ENCODE data around the gene VSX1.

VSX1 gene

DNA sequence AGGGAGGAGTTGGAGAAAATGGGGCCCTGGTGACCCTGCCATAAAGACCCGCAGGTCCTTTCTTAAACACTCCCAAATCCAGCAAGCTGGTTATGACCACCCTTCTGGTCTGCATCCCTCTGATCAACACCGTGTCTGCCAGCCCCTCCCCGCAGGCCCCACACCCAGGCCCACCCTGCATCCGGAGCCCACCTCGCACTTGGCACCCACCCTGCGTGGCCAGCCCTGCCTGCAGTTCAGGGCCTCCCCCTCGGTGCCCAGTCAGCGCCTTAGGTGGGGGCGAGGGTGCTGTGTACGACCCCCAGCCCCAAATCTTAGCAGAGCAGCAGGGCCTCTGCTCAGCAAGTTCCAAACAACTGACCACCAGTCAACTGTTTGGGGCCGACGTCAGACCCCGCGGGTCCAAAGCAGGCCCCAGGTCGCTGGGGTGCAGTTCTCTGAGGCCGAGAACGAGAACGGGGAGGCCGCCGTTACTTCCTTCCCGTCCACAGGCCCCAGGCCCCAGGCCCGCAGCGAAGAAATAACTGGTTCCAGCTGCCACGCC lies 25.2 kb downstream of the VSX1 start:
- FAIRE-seq (no peak), DNase-seq (ENCODE audit: insufficient read length) (no peak)
- no peak for TF ChIP-seq TAF1 (IDR thresholded peaks at IDR 0.05; ENCODE audit: borderline replicate concordance, low read depth, low read length)
- no peak for TF ChIP-seq POLR2A (IDR thresholded peaks at IDR 0.05; ENCODE audit: low read depth, low read length)
- TF ChIP-seq POLR2AphosphoS5 (IDR thresholded peaks at IDR 0.05; ENCODE audit: low read depth, low read length) = no peak

DNA sequence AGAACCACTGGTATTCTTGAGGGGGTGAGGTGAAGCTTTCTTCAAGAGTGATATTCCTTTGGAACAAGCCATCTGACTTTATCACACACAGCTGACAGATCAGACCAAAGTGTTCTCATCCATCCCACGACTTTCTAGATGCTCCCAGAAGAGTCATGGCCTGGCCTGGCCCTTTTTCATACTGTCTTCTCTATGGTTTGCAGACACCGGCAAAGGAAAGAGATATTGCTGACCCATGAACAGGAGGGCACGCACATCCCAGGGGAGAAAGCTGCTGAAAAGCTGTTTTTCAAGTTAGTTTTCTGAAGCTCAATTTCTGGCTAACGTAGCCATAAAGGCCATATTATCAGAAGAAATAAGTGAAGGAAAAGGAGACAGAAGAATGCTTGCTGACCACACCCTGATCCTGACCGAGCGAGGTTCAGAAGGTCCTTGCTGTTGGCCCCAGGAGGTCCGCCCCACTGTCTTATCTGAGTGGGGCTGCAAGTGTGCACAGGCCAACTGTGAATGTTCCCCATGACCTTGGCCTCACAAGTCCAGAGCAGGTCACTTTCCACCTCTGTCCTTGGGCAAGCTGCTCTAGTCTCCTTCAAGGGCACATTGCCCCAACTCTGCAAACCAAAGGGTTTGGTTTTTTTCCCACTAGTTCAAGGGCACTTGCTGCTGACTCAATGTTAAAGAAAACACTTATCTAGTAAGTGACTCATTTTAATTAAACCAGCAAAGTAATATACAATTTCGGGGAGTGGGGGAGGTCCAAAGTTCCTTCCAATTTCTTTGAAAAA lies 26.0 kb downstream of the VSX1 start:
- no peak for FAIRE-seq
- no peak for TF ChIP-seq POLR2A (IDR thresholded peaks at IDR 0.05; ENCODE audit: low read depth, low read length)
- TF ChIP-seq TAF1 (IDR thresholded peaks at IDR 0.05; ENCODE audit: borderline replicate concordance, low read depth, low read length) = no peak
- TF ChIP-seq POLR2AphosphoS5 (IDR thresholded peaks at IDR 0.05; ENCODE audit: low read depth, low read length) = no peak

DNA sequence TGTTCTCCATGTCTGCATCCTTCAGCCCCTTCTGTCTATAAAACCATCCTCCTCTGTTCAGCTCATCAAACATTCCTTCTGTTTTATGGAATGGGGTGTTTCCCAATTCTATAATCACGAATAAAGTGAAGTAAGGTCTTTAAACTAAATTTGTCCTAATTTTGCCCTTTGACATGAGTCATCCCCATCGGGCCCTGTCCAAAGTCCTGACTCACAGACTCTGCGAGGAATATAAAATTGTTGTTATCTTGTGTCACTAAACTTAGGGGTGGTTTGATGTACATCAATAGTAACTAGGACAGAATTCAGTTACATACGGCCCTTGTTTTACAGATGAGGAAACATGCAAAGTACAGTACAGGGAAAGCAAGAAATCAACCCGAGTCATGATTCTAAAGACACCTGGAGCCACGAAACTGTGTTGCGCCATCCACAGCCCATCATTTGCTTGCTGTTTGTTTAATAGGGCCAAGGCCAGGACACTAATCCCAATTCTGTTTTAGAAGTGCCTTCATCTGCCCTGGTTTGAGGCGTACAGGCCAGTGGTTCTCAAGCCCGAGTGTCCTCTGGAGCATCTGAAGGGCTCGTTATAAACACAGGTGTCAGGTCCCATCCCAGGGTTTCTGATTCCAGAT lies 26.8 kb downstream of the VSX1 start:
- no peak for FAIRE-seq
- TF ChIP-seq POLR2AphosphoS5 (IDR thresholded peaks at IDR 0.05; ENCODE audit: low read depth, low read length) = no peak
- TF ChIP-seq POLR2A (IDR thresholded peaks at IDR 0.05; ENCODE audit: low read depth, low read length) = no peak
- no peak for DNase-seq (ENCODE audit: insufficient read length)

More for the DNA sequence above, 26.0 kb downstream of the VSX1 start:
- no peak for DNase-seq (ENCODE audit: insufficient read length)

DNA sequence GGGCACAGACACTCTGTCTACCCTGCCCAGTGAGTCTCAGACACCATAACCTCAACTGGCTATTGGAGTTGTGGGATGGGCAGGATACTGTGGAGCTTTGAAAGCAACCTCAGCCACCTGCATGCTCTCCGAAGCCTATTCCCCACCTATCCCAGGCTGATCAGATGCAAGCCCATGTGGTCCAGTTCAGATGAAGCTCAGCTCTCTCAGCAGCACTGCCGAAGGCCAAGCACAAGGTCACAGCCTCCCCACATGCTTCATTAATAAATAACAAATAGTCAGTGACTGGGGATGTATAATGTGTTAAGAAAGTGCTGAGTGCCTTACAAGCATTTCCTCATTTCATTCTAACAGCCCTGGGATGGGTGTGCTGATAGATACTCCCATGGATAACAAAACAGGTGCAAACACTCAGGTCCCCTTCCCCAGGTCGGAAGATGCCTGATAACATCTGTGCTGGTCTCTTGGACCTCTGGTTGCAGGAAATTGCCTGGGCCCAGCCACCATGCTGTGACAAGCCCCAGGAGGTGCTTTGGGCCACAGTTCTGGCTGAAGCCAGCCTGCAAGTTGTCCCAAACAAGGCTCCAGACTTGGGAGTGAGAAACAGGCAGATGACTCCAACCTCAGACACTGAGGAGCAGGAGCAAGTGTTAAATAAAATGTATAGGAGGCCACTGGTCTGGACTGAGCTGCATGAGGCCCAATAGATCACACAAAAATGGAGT lies 27.7 kb downstream of the VSX1 start:
- DNase-seq (ENCODE audit: insufficient read length) (no peak), FAIRE-seq (peak; percentile 63)
- TF ChIP-seq POLR2AphosphoS5 (IDR thresholded peaks at IDR 0.05; ENCODE audit: low read depth, low read length) = no peak
- TF ChIP-seq POLR2A (IDR thresholded peaks at IDR 0.05; ENCODE audit: low read depth, low read length) = no peak
- TF ChIP-seq TAF1 (IDR thresholded peaks at IDR 0.05; ENCODE audit: borderline replicate concordance, low read depth, low read length) = no peak

DNA sequence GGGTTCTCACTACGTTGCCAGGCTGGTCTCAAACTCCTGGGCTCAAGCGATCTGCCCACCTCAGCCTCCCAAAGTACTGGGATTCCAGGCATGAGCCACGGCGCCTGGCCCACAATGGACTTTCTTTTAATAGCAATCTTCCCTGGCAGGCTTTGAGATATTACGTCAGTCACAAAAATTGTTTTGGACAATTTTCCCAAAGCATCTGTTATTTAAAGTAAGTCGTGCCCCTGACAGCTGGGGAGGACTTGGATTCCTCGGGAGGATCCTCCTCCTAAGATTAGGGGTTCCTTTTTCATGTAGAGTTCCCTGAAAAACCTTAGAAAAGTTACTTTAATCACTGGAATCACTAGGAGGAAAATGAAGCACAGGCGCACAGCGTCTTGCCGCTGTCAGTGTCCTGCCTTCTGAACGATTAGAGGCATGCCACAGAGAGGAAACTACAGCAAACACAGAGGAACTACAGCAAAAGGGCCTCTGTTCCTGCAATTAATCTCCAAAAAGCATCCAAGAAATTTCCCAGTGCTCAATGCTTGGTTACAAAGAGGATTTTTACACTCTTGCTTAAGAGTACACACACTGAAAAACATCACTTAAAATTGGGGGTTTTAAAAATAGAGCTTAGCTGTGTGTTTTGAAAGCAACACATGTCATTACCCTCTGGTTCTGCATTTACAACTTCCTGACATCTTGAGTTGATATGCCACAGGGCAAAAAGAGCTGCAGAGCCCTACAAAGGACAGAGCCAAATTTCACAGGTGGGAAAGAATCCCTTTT lies 28.5 kb downstream of the VSX1 start:
- FAIRE-seq = peak; percentile 53
- TF ChIP-seq POLR2AphosphoS5 (IDR thresholded peaks at IDR 0.05; ENCODE audit: low read depth, low read length) = no peak
- DNase-seq (ENCODE audit: insufficient read length) = no peak

DNA sequence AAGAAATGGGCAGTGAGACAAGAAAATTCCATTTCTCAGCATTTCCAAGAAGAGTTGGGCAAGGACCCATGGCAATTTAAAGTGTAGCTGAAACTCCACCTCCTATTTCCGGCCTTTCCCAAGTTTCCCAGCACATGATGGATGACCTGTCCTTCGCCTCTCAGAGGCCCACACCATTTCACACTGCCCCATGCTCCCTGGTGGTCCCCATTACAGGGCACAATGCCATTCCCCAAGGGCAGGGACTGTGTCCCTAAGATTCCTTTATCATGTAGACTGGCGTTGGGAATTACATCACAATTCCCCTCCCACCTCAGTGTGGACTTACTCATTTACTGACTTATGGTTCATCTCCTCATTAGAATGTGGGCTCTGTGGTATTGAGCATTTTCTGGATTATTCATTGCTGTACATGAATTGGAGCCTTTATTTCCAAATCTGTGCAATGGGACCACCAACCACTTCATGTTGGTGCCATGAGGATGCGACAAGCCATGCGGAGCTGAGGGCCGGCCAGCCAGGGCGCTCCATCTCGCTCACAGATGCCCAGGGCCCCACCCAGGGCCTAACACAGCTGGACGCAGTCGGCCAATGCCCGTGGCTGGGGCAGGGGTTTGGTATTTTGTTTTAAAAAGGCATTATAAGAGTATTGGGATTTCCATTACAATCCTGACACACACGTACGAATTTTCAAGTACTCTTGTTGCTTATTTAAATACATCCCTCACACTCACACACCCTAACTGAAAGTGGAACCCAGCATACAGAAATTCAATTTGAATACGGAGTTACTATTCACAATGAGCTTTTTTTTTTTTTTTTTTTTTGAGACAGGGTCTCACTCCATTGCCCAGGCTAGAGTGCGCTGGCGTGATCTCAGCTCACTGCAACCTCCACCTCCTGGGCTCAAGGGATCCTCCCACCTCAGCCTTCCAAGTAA lies 29.4 kb downstream of the VSX1 start:
- no peak for TF ChIP-seq POLR2AphosphoS5 (IDR thresholded peaks at IDR 0.05; ENCODE audit: low read depth, low read length)
- no peak for TF ChIP-seq TAF1 (IDR thresholded peaks at IDR 0.05; ENCODE audit: borderline replicate concordance, low read depth, low read length)
- TF ChIP-seq POLR2A (IDR thresholded peaks at IDR 0.05; ENCODE audit: low read depth, low read length) = no peak
- DNase-seq (ENCODE audit: insufficient read length) (no peak), FAIRE-seq (peak; percentile 70)

DNA sequence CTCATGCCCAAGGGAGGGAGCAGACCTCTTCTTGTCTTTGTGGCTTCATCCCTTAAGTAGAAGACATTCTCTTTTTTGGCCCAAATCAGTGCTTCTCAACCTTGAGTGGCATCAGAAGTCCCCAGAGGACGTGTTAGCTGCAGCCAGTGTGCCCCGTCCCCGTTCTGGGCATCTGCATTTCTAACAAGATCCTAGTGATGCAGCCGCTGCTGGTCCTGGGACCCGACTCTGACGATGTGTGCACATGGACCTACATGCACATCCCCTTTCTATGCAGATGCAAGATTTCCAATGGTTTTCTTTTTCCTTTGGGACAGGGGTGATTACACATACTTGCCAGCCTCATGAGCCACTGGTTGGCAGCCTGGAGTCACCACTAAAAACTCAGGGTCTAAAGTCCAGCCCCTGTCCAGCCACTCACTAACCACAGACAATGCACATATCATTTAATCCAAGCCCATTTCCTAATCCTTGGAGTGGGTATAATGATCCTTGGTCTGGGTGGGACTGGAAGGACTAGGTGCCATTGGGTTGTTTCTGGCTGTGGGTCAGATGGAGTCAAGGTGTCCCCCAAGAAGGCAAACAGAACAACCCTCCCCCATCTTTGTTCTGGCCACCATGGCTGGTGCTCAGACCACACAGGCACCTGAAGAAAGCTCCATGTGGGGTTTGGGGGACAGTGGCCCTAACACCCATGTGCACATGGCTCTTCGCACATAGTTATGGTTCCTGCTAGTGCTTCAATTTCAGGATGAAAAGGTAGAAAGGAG lies 30.4 kb downstream of the VSX1 start:
- FAIRE-seq (no peak), DNase-seq (ENCODE audit: insufficient read length) (no peak)
- TF ChIP-seq TAF1 (IDR thresholded peaks at IDR 0.05; ENCODE audit: borderline replicate concordance, low read depth, low read length) = no peak

DNA sequence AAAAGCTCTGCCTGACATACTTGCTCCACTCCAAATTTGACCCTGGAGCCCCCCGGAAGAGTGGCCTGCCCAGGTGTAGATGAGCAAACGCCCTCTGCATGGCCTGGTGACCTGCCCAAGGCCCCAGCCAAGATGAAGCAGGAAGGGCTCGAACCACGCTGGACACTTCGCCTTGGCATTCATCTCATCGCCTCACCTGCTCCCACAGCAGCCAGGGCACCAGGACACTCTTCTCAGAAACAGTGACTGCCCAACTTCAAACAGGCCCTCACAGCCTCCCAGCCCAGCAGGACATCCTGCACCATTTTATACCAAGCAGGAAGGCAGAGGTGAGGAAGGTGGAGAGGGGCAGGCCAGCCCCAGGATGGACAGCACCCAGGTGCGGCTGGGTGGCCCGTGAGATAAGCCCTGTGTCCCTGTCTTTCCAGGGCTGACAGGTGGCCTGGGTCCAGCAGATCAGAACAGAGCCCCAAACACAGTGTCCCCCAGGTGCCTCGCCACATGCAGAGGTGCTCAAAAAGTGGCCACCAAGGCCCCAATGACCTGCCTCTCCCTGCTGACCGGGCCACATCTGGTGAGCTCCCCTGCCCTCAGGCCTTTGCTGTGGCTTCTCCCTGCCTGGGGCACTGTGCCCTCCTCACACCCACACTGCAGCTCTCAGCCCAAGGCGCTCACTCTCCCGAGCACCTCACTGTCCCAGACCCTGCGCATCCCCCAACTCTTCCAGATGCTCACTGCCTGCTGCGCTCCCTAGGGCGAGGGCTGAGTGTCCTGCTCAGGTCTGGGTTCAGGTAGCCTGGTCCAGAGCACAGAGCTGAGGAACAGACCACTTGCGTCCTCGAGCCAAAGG lies 31.2 kb downstream of the VSX1 start:
- DNase-seq (ENCODE audit: insufficient read length) (no peak), FAIRE-seq (no peak)
- TF ChIP-seq TAF1 (IDR thresholded peaks at IDR 0.05; ENCODE audit: borderline replicate concordance, low read depth, low read length) = no peak
- TF ChIP-seq POLR2AphosphoS5 (IDR thresholded peaks at IDR 0.05; ENCODE audit: low read depth, low read length) = no peak
- TF ChIP-seq POLR2A (IDR thresholded peaks at IDR 0.05; ENCODE audit: low read depth, low read length) = no peak

DNA sequence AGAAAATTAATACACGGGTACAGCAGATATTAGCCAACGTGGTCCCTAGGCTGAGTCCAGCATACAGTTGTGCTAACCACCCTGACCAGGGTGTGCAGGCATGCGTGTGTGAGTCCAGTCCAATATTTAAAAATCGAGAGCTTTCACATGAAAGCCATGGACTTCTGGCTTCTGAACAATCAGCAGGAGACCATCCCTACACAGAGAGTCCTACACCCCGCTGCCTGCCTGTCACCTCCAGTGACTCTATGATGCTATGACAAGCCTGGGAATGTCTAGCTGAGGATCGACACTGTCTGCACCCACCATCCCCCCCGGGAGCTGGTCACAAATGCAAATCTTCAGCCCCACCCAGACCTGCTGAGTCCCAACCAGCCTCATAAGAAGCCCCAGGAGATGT lies 31.9 kb downstream of the VSX1 start:
- DNase-seq (ENCODE audit: insufficient read length) (no peak), FAIRE-seq (no peak)
- no peak for TF ChIP-seq POLR2A (IDR thresholded peaks at IDR 0.05; ENCODE audit: low read depth, low read length)
- TF ChIP-seq POLR2AphosphoS5 (IDR thresholded peaks at IDR 0.05; ENCODE audit: low read depth, low read length) = no peak
- TF ChIP-seq TAF1 (IDR thresholded peaks at IDR 0.05; ENCODE audit: borderline replicate concordance, low read depth, low read length) = no peak

Measured in GM12892 (cell line).